ENCODE data around the gene NKX6-2.
"Not testable (repeated sequence)": the region's sequence is repeated elsewhere in the genome, so short reads cannot be mapped to it uniquely, and the experiment has no call there.

NKX6-2 gene

DNA sequence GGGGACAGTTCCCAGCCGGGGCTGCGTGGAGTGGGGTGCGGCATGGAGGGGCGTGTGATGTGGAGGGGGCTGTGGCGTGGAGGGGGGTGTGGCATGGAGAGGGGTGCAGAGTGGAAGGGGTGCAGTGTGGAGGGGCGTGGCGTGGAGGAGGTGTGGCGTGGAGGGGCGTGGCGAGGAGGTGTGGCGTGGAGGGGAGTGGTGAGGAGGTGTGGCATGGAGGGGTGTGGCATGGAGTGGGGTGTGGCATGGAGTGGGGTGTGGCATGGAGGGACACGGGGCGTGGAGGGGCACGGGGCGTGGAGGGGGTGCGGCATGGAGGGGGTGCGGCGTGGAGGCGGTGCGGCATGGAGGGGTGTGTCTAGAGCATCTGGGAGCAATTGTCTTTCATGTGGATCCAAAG is 33.6 kb downstream of the NKX6-2 start:
- DNase-seq: no peak

DNA sequence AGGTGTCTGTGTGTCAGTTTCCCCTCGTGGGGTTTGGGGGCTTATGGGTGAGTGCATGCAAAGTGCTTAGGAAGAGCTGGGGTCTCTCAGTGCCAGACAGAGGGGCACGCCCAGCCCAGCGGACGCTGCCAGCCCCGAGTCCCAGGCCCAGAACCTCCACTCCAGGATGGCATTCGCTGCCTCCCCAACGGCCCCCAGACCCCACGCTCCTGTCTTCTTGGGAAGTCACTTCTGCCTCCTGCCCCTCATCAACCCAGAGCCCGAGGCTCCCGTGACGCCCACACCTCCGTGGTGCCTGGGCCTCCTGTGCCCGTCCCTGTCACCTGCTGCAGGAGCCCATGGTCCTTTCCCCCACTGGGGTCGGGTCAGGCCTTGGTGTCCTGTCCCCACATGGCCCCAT is 35.0 kb downstream of the NKX6-2 start:
- DNase-seq: no peak

GRCh38 chr10:132749371-132749795 is 36.6 kb downstream of the NKX6-2 start:
- no peak for DNase-seq

DNA sequence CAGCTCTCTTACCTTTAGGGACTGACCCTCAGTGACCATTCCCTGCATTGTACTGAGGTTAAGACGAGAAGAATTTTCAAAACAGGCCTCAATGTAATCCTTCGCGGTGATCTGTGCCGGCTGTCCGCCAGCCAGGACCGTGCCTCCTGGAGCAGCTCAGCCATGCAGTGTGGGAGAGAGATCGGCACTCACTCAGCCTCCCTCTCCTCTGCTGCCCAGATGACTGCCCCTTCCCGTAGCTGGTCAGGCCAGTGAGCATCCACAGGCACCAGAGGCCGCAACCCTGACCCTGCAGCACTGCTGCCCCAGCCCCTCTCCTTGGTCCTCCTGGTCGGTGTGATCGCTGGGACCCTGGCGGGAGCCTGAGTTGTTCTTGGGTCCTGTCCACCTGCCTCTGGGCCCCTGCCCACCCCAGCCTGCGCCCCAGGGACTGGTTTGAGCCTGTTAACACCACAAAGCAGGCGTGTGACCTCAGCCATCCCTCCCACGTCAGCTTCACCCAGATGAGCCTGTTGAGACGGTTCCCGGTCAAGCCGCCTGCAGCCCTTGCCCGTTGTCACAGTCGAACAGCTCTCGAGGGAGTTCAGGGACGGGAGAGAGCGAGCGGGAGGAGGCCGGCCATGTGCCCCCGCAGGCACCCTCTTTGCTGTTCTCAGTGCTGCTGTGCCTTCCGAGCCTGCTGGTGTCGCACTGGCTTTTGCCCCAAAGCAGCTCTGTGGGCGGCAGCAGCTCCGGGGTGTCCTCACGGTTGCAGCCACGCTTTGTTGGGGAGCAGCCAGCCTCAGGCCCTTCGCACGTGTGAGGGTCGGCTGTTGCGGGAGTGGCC is 37.2 kb downstream of the NKX6-2 start:
- no peak for DNase-seq

GRCh38 chr10:132748135-132748534 is 37.8 kb downstream of the NKX6-2 start:
- DNase-seq: no peak

DNA sequence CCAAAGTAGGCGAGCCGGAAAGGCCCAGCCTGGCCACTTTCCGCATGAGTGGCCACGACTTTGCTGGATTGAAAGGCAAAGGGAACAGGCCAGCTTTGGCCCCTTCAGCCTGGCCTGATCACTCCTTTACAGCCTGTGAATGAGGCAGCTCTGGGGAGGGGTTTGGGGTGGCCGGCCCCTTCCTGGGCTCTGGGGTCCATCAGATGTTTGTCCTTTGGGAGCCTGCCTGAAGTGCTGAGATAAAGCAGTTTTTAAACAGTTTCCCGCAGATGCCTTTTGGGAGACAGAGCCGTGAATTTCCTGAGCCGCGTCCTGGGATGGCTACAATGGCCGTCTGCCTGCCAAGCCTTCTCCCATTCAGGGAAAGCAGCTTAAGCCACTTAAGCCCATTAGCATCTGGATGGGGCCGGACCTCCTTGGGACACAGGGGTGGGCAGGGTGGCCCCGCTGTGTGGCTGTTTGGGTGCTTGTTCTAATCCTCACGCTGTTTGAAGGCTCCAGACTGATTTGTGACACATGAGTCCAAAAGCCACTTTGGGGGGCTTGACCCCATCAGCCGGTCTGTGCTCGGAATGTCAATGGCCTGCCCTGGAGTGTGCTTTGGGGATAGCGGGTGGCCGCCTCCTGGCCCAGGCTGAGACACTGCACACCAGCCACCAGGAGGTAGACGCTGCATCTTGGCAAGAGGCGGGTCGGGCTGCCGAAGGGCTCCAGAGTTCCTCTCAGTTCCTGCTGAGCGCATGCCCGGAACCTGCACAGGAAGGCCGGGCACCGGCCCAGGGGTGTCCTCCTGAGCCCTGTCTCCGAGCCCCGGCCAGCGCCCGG is 38.9 kb downstream of the NKX6-2 start:
- no peak for DNase-seq

- DNase-seq: no peak
Measured at GRCh38 chr10:132746386-132746785, 39.6 kb downstream of the NKX6-2 start.

DNA sequence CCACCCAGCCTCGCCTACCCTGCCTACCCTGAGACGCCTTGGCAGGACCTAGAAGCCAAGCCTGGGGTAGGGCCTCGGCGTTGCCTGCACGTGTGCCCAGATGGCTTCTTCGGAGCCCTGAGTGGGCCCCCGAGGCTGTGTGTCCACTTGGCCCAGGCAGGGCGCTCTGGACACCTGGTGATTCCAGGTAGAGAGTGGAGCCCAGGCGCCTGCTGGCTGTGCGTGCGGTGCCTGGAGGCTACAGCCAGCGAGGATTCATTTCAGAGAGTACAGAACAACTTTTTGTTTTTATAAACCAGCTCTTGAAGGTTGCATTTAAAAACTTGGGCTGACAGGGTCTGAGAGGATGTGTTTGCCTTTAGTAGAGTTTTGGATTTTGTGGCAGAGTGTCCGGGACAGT is 40.0 kb downstream of the NKX6-2 start:
- no peak for DNase-seq

DNA sequence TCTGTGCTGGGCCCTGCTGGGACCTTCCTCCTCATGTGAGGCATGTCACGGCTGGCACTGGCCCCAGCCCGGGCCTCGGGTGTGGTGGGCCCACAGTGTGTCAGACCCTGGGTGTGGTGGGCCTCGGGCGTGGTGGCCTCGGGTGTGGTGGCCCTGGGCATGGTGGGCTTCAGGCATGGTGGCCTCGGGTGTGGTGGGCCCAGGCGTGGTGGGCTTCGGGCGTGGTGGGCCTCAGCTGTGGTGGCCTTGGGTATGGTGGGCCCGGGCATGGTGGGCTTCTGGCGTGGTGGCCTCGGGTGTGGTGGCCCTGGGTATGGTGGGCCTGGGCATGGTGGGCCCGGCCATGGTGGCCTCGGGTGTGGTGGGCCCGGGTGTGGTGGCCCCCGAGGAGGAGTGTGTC is 40.4 kb downstream of the NKX6-2 start:
- no peak for DNase-seq

GRCh38 chr10:132744839-132745238 is 41.1 kb downstream of the NKX6-2 start:
- no peak for DNase-seq

- DNase-seq: no peak
Measured at GRCh38 chr10:132743925-132744490, 41.9 kb downstream of the NKX6-2 start.

DNA sequence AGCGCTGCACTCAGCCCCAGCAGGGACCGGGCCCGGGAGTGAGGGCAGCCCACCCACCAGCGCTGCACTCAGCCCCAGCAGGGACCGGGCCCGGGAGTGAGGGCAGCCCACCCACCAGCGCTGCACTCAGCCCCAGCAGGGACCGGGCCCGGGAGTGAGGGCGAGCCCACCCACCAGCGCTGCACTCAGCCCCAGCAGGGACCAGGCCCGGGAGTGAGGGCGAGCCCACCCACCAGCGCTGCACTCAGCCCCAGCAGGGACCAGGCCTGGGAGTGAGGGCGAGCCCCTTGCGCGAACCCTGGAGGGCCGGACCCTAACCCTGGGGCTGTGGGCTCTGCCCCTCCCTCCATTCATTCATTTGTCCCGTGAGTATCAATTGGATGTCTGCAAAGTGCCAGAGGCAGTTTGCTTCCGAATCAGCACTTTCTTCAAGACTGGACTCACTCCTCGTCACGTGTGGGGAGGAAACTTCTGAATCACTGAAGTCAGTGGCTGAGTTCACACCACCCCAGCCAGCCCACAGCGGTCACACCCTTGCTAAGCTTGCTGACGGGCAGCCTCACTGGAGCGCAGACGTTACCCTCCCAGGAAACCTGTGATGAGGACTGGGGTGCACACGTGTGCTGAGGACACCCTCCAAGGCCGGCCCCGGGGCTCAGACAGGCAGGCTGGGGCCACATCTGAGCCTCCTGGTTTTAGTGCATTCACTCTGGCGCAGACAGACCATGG is 42.6 kb downstream of the NKX6-2 start:
- not testable (repeated sequence) for DNase-seq

DNA sequence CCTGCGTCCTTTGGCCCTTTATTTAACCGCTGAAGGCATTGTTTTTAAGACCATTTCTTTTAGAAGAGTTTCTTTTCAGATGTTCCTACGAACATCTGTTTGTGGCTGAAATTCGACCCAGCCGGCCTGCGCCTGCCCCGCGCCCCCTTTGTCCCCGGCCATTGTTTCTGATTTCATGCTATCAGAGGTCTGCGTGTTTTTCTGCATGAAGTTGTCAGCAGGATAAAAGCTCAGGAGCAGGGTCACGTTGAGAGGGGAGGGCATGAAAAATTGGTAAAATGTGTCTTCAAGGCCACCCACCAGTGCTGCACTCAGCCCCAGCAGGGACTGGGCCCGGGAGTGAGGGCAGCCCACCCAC is 43.1 kb downstream of the NKX6-2 start:
- no peak for DNase-seq

DNA sequence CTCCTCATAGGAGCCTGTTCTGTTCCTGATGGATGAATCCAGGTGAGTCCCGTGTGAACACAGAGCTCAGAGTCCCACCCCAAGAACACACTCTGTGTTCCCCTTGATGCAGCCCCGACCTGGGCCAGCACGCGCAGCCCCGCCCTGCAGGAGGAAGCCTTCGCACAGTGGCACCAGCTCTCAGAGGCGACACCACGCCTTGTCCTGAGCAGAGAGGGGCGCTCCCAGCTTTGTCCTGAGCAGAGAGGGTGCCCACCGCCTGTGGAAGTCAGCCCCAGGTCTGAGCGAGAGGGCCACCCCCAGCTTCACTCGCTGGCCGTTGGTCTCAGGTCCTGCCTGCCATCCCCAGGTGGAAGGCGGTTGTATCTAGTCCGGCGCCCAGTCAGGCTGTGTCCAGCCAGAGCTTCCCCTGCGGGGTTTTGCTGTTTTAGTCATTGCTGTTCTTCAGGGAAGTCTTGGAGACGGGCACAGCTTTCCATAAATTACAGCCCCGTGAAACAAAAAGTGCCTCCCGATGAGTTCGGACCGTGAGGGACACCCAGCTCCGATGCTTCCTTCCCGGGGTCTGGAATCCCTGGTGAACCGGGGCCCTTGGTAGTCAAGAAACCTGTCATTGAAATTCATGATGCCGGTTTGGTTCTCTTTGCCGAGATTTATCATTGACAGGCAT is 43.6 kb downstream of the NKX6-2 start:
- no peak for DNase-seq

DNA sequence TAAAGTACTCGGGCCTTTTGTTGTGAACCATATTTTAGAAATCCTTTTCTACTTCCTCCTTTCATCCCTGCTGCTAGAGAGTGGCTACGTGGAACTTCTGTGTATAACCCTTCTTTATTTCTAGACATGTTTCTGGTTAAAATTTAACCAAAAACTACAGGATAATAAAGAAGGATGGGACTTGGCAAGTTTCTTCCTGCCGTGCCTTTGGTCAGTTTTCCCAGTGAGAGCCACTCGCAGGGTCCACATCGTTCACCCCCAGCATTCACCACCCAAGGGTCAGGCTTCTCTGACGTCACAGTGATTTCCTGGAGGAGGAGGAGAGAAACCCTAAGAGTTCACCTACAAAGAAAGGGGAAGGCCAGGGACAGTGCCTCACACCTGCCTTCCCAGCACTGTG is 45.4 kb downstream of the NKX6-2 start:
- DNase-seq: no peak

GRCh38 chr10:132739225-132739613 is 46.7 kb downstream of the NKX6-2 start:
- DNase-seq: no peak

GRCh38 chr10:132738454-132739224 is 47.3 kb downstream of the NKX6-2 start:
- no peak for DNase-seq

GRCh38 chr10:132737390-132738048 is 48.4 kb downstream of the NKX6-2 start:
- no peak for DNase-seq

GRCh38 chr10:132735923-132736391 is 50.0 kb downstream of the NKX6-2 start:
- DNase-seq: no peak

DNA sequence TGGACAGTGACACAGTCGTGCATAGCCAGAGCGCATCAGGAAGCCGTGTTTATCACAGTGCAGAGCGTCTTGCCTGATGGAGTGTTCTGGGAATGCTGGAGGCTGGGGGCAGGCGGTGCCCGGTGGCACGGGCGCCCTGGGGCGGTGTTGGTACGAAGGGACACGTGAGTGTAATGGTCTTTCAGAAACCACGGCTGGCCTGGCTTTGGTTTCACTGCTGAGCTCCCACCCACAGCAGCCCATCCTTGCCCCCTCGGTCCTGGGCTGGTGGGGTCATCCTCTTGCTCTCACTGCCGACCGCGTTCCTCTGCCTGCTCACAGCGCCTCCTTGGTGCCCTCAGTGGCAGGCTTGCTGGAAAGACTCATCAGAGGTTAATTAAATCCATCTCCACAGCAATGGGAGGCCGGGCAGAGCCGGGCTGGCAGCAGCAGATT is 50.6 kb downstream of the NKX6-2 start:
- no peak for DNase-seq

DNA sequence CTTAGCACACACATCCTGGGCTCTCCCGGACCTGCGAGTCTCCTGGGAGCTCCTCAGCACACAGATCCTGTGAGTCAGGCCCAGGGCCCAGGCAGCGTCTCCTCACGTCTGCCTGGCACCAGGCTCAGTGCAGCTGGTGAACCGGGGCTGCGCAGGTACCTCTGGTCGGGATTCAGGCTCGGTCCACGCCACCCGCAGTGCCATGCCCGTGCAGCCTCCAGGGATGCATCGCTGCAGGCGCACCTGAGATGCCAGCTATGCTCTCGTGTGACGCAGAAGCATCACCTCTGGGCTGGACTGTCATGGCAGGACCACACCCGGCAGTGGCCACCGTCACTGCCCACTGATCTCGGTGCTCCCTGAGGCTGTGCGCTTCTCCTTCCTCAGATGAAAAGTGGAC is 52.0 kb downstream of the NKX6-2 start:
- DNase-seq: no peak
